Hepatocyte (in vitro differentiated cells): Measurements from ENCODE around the gene GATA2. TPM values are rescaled to one million over a fixed set of nuclear protein-coding genes. Genes with fewer than 3 reads are reported as not detected.

ENCODE experiments used
- DNase-seq: peaks from one replicate; pipeline ENCODE4 v3.0.0-alpha.2; 2016; ENCODE audit warnings: low spot score
- H2AFZ ChIP-seq: fragments of 200-600 bp; sonication (generic); 2 replicates; pipeline ENCODE4 v1.6.0; 2016; ENCODE audit warnings: antibody characterized with exemption, mild to moderate bottlenecking
- H3K27ac ChIP-seq: fragments of 200-600 bp; sonication (generic); 2 replicates; pipeline ENCODE4 v1.5.1; 2016; ENCODE audit warnings: mild to moderate bottlenecking
- H3K27me3 ChIP-seq: fragments of 200-600 bp; sonication (generic); 2 replicates; pipeline ENCODE4 v1.6.1; 2016
- H3K36me3 ChIP-seq: fragments of 200-600 bp; sonication (generic); replicated peaks from 2 replicates; pipeline ENCODE4 v1.5.1; 2016; ENCODE audit warnings: low read depth; ENCODE audit not compliant: insufficient read depth
- H3K4me1 ChIP-seq: fragments of 200-600 bp; sonication (generic); 2 replicates; pipeline ENCODE4 v1.5.1; 2016; ENCODE audit warnings: mild to moderate bottlenecking, moderate library complexity; ENCODE audit not compliant: insufficient read depth
- H3K4me2 ChIP-seq: fragments of 200-600 bp; sonication (generic); 2 replicates; pipeline ENCODE4 v1.6.0; 2016
- H3K4me3 ChIP-seq: fragments of 200-600 bp; sonication (generic); 2 replicates; pipeline ENCODE4 v1.5.1; 2016; ENCODE audit warnings: mild to moderate bottlenecking
- H3K79me2 ChIP-seq: fragments of 200-600 bp; sonication (generic); 2 replicates; pipeline ENCODE4 v1.6.0; 2017; ENCODE audit warnings: mild to moderate bottlenecking
- H3K9me2 ChIP-seq: fragments of 200-600 bp; sonication (generic); replicated peaks from 2 replicates; pipeline ENCODE4 v1.6.0; 2017; ENCODE audit warnings: mild to moderate bottlenecking; ENCODE audit not compliant: insufficient read depth
- H3K9me3 ChIP-seq: fragments of 200-600 bp; sonication (generic); 2 replicates; pipeline ENCODE4 v1.5.1; 2016; ENCODE audit warnings: low read depth, mild to moderate bottlenecking
- H4K20me1 ChIP-seq: fragments of 200-600 bp; sonication (generic); 2 replicates; pipeline ENCODE4 v1.6.0; 2016; ENCODE audit warnings: mild to moderate bottlenecking; ENCODE audit not compliant: insufficient read depth, poor library complexity, severe bottlenecking
- EZH2 ChIP-seq: fragments of 200-600 bp; sonication (generic); IDR thresholded peaks from 2 replicates; pipeline ENCODE4 v1.6.1; 2016; ENCODE audit warnings: antibody characterized with exemption, mild to moderate bottlenecking, borderline replicate concordance
- EZH2phosphoT487 ChIP-seq: fragments of 200-600 bp; sonication (generic); IDR thresholded peaks from one replicate; pipeline ENCODE4 v1.6.1; 2018; ENCODE audit warnings: antibody characterized with exemption, mild to moderate bottlenecking, low read depth, moderate library complexity; ENCODE audit not compliant: unreplicated experiment, severe bottlenecking
- WGBS: methylation state at CpG from one replicate; pipeline ENCODE4 v1.1.6; 2016; ENCODE audit warnings: low lambda C conversion rate; ENCODE audit errors: missing lambda C conversion rate; 5-methylcytosine and 5-hydroxymethylcytosine counted together
- polyA plus RNA-seq: library from polyadenylated mRNA; unstranded; fragments of >200 nt; fragmentation: Nextera tagmentation; extraction: Ambion mirVana; gene quantifications from 2 replicates; pipeline ENCODE4 v1.2.1, GENCODE V29; 2016
- total RNA-seq: library from RNA; depleted of rRNA; stranded (reverse); fragments of >200 nt; gene quantifications from 2 replicates; pipeline ENCODE4 v1.2.3, GENCODE V29; 2014
- TF ChIP-seq, protein P1 (sequence below): fragments of 200-600 bp; sonication (generic); IDR thresholded peaks from 2 replicates; pipeline ENCODE4 v1.5.1; 2016; ENCODE audit warnings: antibody characterized with exemption, mild to moderate bottlenecking; ENCODE audit not compliant: poor library complexity

GATA2 gene
- total and polyA plus RNA-seq, 2 experiments from 2014 or later = 2.4 to 2.6 TPM

DNA sequence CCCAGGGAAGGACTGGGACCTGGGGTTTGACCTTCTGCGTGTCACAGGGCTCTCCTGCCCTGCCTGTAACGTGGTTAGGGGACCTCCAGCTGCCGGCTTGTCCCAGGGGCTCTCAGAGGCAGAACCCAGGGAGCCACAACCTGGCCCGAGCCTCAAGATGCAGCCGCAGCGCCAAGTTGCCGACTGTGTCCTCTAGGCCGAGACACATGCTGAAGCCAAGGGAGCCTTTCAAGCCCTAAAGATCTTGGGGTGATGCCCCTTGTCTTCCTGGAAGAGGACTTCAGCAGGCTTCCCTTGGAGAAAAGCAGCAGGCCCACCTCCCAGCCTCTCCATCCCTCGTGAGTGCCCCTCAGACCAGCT is 33.6 kb downstream of the GATA2 start:
- Histone ChIP-seq H3K9me2 (no peaks in the 10 kb centered on the region), H2AFZ (no peak overlapping the region), H3K4me1 (no peaks in the 10 kb centered on the region), H3K36me3 (no peaks in the 10 kb centered on the region), H3K79me2 (no peaks in the 10 kb centered on the region), H3K4me3 (no peak overlapping the region), H4K20me1 (no peaks in the 10 kb centered on the region), H3K27ac (no peak overlapping the region), H3K27me3 (peaks cover 9% of the 10 kb centered on the region), H3K4me2 (no peak overlapping the region), H3K9me3 (no peaks in the 10 kb centered on the region)
- TF ChIP-seq EZH2 (no peak), EZH2phosphoT487 (no peak)
- TF ChIP-seq, protein P1, sequence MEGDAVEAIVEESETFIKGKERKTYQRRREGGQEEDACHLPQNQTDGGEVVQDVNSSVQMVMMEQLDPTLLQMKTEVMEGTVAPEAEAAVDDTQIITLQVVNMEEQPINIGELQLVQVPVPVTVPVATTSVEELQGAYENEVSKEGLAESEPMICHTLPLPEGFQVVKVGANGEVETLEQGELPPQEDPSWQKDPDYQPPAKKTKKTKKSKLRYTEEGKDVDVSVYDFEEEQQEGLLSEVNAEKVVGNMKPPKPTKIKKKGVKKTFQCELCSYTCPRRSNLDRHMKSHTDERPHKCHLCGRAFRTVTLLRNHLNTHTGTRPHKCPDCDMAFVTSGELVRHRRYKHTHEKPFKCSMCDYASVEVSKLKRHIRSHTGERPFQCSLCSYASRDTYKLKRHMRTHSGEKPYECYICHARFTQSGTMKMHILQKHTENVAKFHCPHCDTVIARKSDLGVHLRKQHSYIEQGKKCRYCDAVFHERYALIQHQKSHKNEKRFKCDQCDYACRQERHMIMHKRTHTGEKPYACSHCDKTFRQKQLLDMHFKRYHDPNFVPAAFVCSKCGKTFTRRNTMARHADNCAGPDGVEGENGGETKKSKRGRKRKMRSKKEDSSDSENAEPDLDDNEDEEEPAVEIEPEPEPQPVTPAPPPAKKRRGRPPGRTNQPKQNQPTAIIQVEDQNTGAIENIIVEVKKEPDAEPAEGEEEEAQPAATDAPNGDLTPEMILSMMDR = no peak
- WGBS = 94% methylated on average over 9 of the region's 9 CpGs
- no peak for DNase-seq

DNA sequence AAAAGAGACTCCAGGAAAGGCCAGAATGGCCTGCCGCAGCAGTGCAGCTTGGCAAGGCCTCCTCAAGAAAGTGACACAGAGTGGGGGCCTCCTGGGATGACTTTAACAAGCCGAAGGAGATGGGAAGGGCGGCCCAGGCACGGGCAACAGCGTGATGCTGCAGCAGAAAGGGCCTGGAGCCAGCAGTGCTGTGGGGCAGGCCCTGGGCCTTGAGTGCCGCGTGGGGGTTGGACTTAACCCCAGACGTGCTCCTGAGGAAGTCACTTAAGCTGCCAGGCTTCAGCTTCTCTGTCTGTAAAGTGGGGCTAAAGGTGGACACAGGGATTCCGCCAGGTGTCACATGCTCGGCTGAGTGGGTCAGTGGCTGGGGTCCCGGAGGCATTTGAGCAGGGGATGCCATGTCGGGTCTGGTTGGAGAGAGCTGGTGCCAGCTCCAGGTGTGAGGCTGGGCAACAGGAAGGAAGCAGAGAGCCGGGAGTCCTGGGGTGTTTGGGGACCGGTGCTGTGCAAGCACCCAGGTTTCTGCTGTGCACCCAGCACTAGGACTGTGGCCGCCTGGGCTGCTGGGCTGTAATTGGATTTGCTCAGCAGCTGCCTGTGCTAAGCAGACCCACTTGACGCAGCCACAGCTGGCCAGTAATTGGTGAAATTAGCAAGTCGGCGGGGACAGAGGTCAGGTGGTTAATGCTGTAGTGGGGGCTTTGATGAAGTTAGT is 34.1 kb downstream of the GATA2 start:
- Histone ChIP-seq H3K36me3 (no peaks in the 10 kb centered on the region), H3K27ac (no peak overlapping the region), H2AFZ (no peak overlapping the region), H3K4me2 (no peak overlapping the region), H3K9me2 (no peaks in the 10 kb centered on the region), H3K4me3 (no peak overlapping the region), H3K9me3 (no peaks in the 10 kb centered on the region), H4K20me1 (no peaks in the 10 kb centered on the region), H3K4me1 (no peaks in the 10 kb centered on the region), H3K79me2 (no peaks in the 10 kb centered on the region), H3K27me3 (peaks cover 4% of the 10 kb centered on the region)
- no peak for TF ChIP-seq EZH2
- TF ChIP-seq, protein P1 = no peak
- TF ChIP-seq EZH2phosphoT487 = no peak
- 80% methylated on average over 18 of the region's 18 CpGs for WGBS
- no peak for DNase-seq

DNA sequence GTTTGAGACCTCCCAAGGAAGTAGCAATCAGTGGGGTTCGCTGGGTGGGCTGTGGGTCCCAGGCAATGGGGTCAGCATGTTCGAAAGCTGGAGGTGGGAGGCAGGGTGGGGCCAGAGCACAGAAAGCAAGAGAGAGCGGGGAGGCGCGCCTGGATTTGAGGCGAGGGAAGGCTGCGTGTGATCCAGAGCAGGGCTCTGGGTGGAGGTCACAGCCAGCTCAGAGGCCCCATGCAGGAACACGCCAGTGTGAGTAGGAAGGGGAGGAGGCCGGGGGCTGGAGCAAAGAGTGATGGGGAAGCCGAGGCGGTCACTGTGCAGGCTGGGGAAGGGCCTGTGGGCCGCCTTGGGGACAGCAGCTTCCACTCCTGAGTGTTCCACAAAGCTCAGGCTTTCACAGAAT is 35.1 kb downstream of the GATA2 start:
- Histone ChIP-seq H3K36me3 (no peaks in the 10 kb centered on the region), H3K79me2 (no peaks in the 10 kb centered on the region), H3K4me1 (no peaks in the 10 kb centered on the region), H4K20me1 (no peaks in the 10 kb centered on the region), H3K27ac (no peak overlapping the region), H2AFZ (no peak overlapping the region), H3K9me2 (no peaks in the 10 kb centered on the region), H3K4me3 (no peak overlapping the region), H3K27me3 (peaks cover 4% of the 10 kb centered on the region), H3K4me2 (no peak overlapping the region), H3K9me3 (no peaks in the 10 kb centered on the region)
- 80% methylated on average over 11 of the region's 12 CpGs for WGBS
- DNase-seq = no peak
- TF ChIP-seq EZH2 (no peak), EZH2phosphoT487 (no peak)
- TF ChIP-seq, protein P1 = no peak
